K562 (cell line): Measurements from ENCODE around the gene COL15A1. TPM values are rescaled to one million over a fixed set of nuclear protein-coding genes. Genes with fewer than 3 reads are reported as not detected.
A peak's percentile ranks its signal among the peaks of the same experiment; 100 is the strongest.

Experiments
- ARID1B ChIP-seq: fragments of 450-650 bp; IDR thresholded peaks from 2 replicates; pipeline ENCODE4 v1.6.1; 2016; ENCODE audit warnings: antibody characterized with exemption, mild to moderate bottlenecking, inconsistent platforms
- ELF2 ChIP-seq: fragments of 250-450 bp; sonication (Bioruptor Pico); IDR thresholded peaks from 2 replicates; pipeline ENCODE4 v1.5.0; 2021; ENCODE audit warnings: mild to moderate bottlenecking
- ERF ChIP-seq: fragments of 450-650 bp; formaldehyde crosslinking; IDR thresholded peaks from 2 replicates; pipeline ENCODE4 v1.4.0; 2020; ENCODE audit warnings: mild to moderate bottlenecking, mixed read lengths
- EWSR1 ChIP-seq: fragments of 450-650 bp; IDR thresholded peaks from 2 replicates; pipeline ENCODE4 v1.6.1; 2018; ENCODE audit warnings: borderline replicate concordance, mild to moderate bottlenecking, low read depth, moderate library complexity; ENCODE audit not compliant: partially characterized antibody
- FOXA3 ChIP-seq, 2 experiments: fragments of 450-650 bp in 1 of 2; sonication (generic) in 1 of 2; formaldehyde crosslinking; IDR thresholded peaks in 1 of 2; conservative IDR thresholded peaks in 1 of 2; 2 replicates each; pipeline versions ENCODE4 v1.4.0 to v1.8.0; 2020 to 2022; ENCODE audit warnings: mild to moderate bottlenecking in 2 of 2, missing genetic modification reagents in 1 of 2
- JUN ChIP-seq, 2 experiments: sonication (generic) in 1 of 2; formaldehyde crosslinking in 1 of 2; IDR thresholded peaks; 2 replicates each; pipeline versions ENCODE4 v1.6.1 to v1.8.0; 2012 to 2022; ENCODE audit warnings: borderline replicate concordance in 2 of 2, mild to moderate bottlenecking in 2 of 2, improper control_type of control experiment in 1 of 2, low read depth in 1 of 2, low read length in 1 of 2, missing genetic modification reagents in 1 of 2
- NCOA1 ChIP-seq: fragments of 450-650 bp; IDR thresholded peaks from 2 replicates; pipeline ENCODE4 v1.6.1; 2016; ENCODE audit warnings: low read depth
- NR4A1 ChIP-seq, 2 experiments: fragments of 250-450 bp in 1 of 2; fragments of 450-650 bp in 1 of 2; sonication (Bioruptor Pico) in 1 of 2; IDR thresholded peaks; 2 replicates each; pipeline versions ENCODE4 v1.4.0 to v1.6.1; 2016 to 2020; ENCODE audit warnings: mild to moderate bottlenecking in 2 of 2, missing compliant biosample characterization in 1 of 2, missing genetic modification characterization in 1 of 2, moderate library complexity in 1 of 2
- THRAP3 ChIP-seq: fragments of 450-650 bp; IDR thresholded peaks from 2 replicates; pipeline ENCODE4 v1.6.1; 2016; ENCODE audit warnings: mild to moderate bottlenecking, inconsistent platforms, borderline replicate concordance
- ZFX ChIP-seq: sonication (generic); formaldehyde crosslinking; IDR thresholded peaks from 2 replicates; pipeline ENCODE4 v1.8.0; 2022; ENCODE audit warnings: mild to moderate bottlenecking, missing genetic modification reagents, moderate library complexity
- polyA plus RNA-seq, 8 experiments: library from polyadenylated mRNA; depleted of rRNA in 4 of 8; stranded (reverse) in 5 of 8; unstranded in 3 of 8; fragments of >200 nt; fragmentation: Nextera tagmentation in 2 of 8; fragmentation: Illumina TruSeq in 1 of 8; extraction: Ambion mirVana in 2 of 8; extraction: Trizol in 1 of 8; gene quantifications; 2 replicates each; pipeline versions ENCODE4 v1.2.1 to v1.2.3, GENCODE V29; 2011 to 2014; ENCODE audit warnings: inconsistent platforms in 1 of 8, missing spikeins in 1 of 8
- total RNA-seq, 7 experiments: library from RNA; depleted of rRNA in 6 of 7; stranded (reverse); fragments of >200 nt in 6 of 7; fragmentation: Illumina TruSeq in 2 of 7; extraction: Trizol in 2 of 7; gene quantifications; 2 replicates each; pipeline versions ENCODE4 v1.2.1 to v1.2.3, GENCODE V29; 2011 to 2021; ENCODE audit warnings: low replicate concordance in 1 of 7
- TF ChIP-seq, protein P1 (sequence below): fragments of 450-650 bp; formaldehyde crosslinking; IDR thresholded peaks from 2 replicates; pipeline ENCODE4 v1.4.0; 2020; ENCODE audit warnings: mild to moderate bottlenecking, moderate library complexity
- TF ChIP-seq, protein P2 (sequence below): sonication (generic); IDR thresholded peaks from 2 replicates; pipeline ENCODE4 v1.6.1; 2016
- TF ChIP-seq, protein P3 (sequence below): fragments of 250-450 bp; sonication (Bioruptor Pico); IDR thresholded peaks from 2 replicates; pipeline ENCODE4 v1.4.0; 2020
- TF ChIP-seq, protein P4 (sequence below): fragments of 450-650 bp; formaldehyde crosslinking; IDR thresholded peaks from 2 replicates; pipeline ENCODE4 v1.4.0; 2022; ENCODE audit warnings: missing genetic modification characterization
- TF ChIP-seq, protein P5 (sequence below): fragments of 250-450 bp; sonication (Bioruptor Pico); IDR thresholded peaks from 2 replicates; pipeline ENCODE4 v1.6.1; 2021; ENCODE audit warnings: mild to moderate bottlenecking

The COL15A1 gene
- total and polyA plus RNA-seq, 9 of the 15 experiments (the other 6 are each of a cell fraction or from before 2014, with no cell fraction given) = 0.46 to 5.1 (median 2.6) TPM

DNA sequence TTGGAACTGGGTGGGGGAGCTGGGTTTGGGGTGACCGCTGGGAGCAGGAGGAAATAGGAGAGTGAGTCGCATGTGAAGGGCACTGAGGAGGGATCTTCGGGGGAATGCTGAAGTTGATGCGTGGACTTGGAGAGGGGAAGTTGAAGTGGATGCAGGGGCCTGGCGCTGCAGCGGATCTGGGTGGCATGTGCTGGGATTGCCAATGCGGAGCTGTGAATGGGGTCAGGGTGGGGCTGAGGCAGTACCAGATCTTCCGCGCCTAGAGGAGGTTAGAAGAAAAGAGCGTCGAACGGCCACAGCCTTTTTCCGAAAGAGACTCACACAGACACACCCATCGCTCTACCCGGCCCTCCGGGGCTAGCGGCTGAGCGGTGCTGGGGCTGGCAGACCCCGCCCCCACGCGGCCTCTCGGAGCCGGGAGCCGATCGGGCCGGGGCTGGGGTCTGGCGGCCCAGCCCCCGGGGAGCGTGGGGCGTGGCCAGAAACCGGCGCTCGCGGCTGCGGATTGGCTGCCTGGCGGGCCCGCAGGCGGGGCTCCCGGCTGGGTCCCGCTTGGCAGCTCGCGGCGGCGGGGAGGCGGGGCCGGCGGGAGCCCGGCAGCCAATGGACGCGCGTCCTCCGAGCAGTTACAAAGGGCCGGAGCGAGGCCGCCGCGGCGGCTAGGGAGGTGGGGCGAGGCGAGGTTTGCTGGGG, 160.9 kb downstream of the COL15A1 start, which contains the start of gene TGFBR1 (continued):
- TF ChIP-seq NCOA1 = peak; percentile 36; the same call in 1 of the 2 replicates
- TF ChIP-seq ARID1B = peak; percentile 53
- TF ChIP-seq ZFX (CRISPR knock-in tag) = peak; percentile 59
- no peak for TF ChIP-seq THRAP3
- peak; percentile 67; the same call in 1 of the 2 replicates for TF ChIP-seq ERF
- TF ChIP-seq, protein P1, sequence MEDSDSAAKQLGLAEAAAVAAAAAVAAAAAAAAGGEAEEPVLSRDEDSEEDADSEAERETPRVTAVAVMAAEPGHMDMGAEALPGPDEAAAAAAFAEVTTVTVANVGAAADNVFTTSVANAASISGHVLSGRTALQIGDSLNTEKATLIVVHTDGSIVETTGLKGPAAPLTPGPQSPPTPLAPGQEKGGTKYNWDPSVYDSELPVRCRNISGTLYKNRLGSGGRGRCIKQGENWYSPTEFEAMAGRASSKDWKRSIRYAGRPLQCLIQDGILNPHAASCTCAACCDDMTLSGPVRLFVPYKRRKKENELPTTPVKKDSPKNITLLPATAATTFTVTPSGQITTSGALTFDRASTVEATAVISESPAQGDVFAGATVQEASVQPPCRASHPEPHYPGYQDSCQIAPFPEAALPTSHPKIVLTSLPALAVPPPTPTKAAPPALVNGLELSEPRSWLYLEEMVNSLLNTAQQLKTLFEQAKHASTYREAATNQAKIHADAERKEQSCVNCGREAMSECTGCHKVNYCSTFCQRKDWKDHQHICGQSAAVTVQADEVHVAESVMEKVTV (CRISPR knock-in tag) = 0 out of 2 replicates have a peak, but pooled peaks have one; percentile 26
- TF ChIP-seq, protein P2, sequence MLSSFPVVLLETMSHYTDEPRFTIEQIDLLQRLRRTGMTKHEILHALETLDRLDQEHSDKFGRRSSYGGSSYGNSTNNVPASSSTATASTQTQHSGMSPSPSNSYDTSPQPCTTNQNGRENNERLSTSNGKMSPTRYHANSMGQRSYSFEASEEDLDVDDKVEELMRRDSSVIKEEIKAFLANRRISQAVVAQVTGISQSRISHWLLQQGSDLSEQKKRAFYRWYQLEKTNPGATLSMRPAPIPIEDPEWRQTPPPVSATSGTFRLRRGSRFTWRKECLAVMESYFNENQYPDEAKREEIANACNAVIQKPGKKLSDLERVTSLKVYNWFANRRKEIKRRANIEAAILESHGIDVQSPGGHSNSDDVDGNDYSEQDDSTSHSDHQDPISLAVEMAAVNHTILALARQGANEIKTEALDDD = no peak
- TF ChIP-seq, protein P3, sequence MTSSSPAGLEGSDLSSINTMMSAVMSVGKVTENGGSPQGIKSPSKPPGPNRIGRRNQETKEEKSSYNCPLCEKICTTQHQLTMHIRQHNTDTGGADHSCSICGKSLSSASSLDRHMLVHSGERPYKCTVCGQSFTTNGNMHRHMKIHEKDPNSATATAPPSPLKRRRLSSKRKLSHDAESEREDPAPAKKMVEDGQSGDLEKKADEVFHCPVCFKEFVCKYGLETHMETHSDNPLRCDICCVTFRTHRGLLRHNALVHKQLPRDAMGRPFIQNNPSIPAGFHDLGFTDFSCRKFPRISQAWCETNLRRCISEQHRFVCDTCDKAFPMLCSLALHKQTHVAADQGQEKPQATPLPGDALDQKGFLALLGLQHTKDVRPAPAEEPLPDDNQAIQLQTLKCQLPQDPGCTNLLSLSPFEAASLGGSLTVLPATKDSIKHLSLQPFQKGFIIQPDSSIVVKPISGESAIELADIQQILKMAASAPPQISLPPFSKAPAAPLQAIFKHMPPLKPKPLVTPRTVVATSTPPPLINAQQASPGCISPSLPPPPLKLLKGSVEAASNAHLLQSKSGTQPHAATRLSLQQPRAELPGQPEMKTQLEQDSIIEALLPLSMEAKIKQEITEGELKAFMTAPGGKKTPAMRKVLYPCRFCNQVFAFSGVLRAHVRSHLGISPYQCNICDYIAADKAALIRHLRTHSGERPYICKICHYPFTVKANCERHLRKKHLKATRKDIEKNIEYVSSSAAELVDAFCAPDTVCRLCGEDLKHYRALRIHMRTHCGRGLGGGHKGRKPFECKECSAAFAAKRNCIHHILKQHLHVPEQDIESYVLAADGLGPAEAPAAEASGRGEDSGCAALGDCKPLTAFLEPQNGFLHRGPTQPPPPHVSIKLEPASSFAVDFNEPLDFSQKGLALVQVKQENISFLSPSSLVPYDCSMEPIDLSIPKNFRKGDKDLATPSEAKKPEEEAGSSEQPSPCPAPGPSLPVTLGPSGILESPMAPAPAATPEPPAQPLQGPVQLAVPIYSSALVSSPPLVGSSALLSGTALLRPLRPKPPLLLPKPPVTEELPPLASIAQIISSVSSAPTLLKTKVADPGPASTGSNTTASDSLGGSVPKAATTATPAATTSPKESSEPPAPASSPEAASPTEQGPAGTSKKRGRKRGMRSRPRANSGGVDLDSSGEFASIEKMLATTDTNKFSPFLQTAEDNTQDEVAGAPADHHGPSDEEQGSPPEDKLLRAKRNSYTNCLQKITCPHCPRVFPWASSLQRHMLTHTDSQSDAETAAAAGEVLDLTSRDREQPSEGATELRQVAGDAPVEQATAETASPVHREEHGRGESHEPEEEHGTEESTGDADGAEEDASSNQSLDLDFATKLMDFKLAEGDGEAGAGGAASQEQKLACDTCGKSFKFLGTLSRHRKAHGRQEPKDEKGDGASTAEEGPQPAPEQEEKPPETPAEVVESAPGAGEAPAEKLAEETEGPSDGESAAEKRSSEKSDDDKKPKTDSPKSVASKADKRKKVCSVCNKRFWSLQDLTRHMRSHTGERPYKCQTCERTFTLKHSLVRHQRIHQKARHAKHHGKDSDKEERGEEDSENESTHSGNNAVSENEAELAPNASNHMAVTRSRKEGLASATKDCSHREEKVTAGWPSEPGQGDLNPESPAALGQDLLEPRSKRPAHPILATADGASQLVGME = peak; percentile 74; the same call in 1 of the 2 replicates
- TF ChIP-seq NR4A1 (CRISPR knock-in tag; IDR thresholded peaks at IDR 0.05) = no peak
- TF ChIP-seq NR4A1 (tag; IDR thresholded peaks at IDR 0.05) = no peak
- TF ChIP-seq EWSR1 = no peak
- TF ChIP-seq, protein P4, sequence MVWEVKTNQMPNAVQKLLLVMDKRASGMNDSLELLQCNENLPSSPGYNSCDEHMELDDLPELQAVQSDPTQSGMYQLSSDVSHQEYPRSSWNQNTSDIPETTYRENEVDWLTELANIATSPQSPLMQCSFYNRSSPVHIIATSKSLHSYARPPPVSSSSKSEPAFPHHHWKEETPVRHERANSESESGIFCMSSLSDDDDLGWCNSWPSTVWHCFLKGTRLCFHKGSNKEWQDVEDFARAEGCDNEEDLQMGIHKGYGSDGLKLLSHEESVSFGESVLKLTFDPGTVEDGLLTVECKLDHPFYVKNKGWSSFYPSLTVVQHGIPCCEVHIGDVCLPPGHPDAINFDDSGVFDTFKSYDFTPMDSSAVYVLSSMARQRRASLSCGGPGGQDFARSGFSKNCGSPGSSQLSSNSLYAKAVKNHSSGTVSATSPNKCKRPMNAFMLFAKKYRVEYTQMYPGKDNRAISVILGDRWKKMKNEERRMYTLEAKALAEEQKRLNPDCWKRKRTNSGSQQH (CRISPR knock-in tag) = 0 out of 2 replicates have a peak, but pooled peaks have one; percentile 82
- TF ChIP-seq, protein P5, sequence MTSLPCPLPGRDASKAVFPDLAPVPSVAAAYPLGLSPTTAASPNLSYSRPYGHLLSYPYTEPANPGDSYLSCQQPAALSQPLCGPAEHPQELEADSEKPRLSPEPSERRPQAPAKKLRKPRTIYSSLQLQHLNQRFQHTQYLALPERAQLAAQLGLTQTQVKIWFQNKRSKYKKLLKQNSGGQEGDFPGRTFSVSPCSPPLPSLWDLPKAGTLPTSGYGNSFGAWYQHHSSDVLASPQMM (CRISPR knock-in tag) = no peak
- no peak for TF ChIP-seq FOXA3 (CRISPR knock-in tag; conservative IDR thresholded peaks at IDR 0.05 in 1 of 2, IDR thresholded peaks at IDR 0.05 in 1 of 2)
- TF ChIP-seq ELF2 (CRISPR knock-in tag) = no peak
- TF ChIP-seq JUN (IDR thresholded peaks at IDR 0.05; ENCODE audit: borderline replicate concordance, low read depth, low read length) = no peak
- TF ChIP-seq JUN (CRISPR knock-in tag; IDR thresholded peaks at IDR 0.05; ENCODE audit: borderline replicate concordance) = no peak
